LHCN-M2 (cell line): Measurements from ENCODE around the gene RPL13A. TPM values are rescaled to one million over a fixed set of nuclear protein-coding genes. Genes with fewer than 3 reads are reported as not detected.
A peak's percentile ranks its signal among the peaks of the same experiment; 100 is the strongest.
"Not testable (repeated sequence)": the region's sequence is repeated elsewhere in the genome, so short reads cannot be mapped to it uniquely, and the experiment has no call there.

Experiments
- DNase-seq: peaks from one replicate; pipeline ENCODE4 v3.0.0-alpha.2; 2012; ENCODE audit warnings: low read depth
- polyA plus RNA-seq: library from polyadenylated mRNA; unstranded; fragments of >200 nt; gene quantifications from one replicate; pipeline ENCODE4 v1.2.1, GENCODE V29; 2012; ENCODE audit warnings: missing spikeins
- total RNA-seq: library from RNA; depleted of rRNA; stranded (reverse); fragments of >200 nt; gene quantifications from 2 replicates; pipeline ENCODE4 v1.2.3, GENCODE V29; 2014; rRNA removed

RPL13A gene
- total RNA-seq = 1,577 and 2,027 TPM in 2 replicates
- 4,334 TPM for polyA plus RNA-seq

DNA sequence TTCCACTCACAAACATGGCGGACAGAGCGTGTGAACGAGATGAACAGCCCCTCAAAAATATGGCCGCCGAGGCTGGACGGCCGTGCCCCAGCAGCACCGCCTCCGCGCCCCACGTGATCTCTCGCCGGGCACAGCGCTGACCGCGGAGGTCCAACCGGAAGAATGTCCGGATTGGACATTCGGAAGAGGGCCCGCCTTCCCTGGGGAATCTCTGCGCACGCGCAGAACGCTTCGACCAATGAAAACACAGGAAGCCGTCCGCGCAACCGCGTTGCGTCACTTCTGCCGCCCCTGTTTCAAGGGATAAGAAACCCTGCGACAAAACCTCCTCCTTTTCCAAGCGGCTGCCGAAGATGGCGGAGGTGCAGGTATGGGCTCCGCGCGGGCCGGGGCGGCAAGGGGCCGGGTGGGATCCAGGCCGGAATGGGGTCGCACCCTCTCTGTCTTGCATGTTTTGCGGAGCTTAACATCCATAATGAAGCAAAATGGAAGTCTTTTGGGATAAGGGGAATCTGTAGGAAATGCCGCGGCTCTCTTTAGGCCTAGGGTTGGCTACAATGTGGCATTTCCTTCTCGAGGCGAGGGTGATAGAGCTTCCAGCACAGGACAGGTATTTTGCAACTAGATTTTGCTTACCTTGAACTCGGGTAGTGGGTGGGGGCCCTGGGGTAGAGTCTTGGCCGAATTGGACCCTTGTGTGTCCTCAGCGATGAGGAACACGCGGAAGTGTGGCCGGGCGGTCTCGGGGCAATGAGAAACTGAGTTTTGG, at the start of gene RPL13A:
Gene RPL13A, plus strand, starts transcription at position 332 of the 769 bp plus-strand sequence. Its CDS starts 22 bp downstream, at position 354.
- peak; percentile 99 for DNase-seq

DNA sequence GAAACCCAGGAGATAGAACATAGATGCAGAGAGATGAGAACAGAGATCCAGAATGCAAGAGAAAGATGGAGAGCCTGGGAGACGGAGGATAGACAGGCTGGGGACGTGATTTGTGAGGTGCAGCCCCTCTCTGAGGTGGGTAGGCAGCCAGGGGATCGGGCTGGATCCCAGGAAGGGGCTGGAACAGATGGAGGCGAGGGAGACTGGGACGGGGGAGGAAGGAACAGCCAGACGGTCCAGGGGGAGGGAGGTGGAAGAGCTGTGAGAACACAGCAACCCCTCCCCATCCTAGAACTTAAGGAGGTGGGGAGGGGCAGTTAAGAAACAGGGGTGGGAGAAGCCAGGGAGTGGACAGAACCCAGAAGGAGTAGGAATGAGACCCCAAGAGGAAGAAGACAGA, 49.1 kb upstream of the RPL13A start:
- DNase-seq = no peak

DNA sequence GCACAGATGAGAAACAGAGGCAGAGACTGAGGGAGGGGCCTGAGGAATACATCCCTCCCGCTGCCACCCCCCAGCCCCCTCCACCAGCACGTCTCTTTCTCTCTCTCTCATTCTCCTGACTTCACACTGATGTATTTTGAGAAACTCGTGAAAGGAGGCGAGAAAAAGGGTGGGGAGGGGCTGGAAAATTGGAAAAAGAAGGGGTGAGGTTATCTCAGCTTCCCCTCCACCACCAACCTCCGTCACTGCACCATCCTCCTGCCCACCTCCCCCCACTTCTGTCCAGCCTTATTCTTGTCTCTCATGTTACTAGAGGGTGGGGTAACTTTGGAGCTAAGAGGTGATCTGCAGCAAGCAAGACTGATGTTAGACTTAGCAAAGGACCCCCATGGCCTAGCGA, 47.6 kb upstream of the RPL13A start:
- no peak for DNase-seq

DNA sequence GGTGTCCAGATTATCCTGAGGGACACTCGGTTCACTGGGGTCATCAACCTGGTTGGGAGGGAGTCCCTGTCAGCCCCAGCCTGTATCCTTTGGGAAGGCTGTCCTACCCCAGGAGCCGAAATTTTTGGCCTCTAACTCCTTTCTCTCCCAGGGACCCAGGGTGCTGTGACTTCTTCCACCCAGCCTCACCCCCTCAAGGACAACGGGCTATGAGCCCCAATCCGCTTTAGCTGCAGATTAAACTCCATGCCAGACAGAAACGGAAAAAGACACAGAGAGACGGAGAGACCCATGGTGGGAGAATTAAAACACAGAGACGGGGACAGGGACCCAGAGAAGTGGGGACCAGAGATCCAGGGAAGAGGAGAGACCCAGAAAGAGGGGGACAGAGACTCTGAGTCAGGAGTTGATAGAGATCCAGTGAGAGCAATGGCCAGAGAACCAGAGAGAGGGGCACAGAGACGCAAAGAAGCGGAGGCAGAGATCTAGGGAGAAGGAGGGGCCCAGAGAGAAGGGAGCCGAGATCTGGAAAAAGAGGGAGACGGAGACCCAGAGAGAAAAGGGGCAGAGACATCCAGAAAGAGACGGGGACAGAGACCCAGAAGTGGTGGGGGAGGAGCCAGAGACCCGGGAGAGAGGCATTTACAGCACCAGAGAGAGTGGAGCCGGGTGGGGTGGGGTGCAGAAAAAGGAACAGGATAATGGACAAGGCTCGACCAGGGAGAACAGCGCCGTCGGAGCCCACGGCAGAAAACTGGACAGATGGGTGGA, 46.8 kb upstream of the RPL13A start:
- DNase-seq = no peak

DNA sequence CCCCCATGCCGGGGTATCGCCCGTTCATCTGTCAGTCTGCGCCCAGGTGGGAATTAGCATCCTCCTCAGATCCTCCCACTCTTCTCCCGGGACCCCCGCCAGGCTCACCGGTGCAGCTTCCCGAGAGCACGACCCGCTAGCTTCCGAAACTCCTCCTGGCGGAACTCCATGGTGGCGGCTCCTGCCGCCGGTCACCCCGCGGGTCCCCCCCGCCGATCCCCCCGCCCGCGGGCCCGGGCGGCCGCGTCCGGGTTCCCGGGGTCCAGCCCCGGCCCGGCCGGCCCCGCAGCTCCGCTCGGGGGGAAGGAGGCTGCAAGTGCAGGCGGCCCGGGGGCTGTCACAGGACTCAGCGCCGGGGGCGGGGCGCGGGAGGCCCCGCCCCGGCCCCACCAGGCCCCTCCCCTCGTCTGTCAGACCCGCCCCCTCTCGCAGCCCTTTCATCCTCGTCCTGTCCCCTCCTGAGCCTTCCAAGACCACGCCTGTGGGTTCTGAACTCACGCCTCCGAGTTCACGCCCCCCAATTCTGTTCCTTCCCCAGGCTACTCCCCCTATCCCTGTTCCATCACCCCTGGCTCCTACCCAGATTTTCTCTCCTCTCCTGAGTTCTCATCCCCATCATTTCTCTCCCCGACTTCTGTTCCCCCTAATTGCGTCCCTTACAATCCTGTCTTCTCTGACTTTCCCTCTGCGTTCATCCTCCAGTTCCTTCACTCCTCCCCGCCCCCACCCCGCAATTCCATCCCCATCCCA, 46.0 kb upstream of the RPL13A start, which contains the start of gene SLC17A7:
Gene SLC17A7, minus strand, starts transcription at position 318 of the 750 bp plus-strand sequence. Its CDS starts 148 bp downstream, at position 170.
- DNase-seq = no peak

DNA sequence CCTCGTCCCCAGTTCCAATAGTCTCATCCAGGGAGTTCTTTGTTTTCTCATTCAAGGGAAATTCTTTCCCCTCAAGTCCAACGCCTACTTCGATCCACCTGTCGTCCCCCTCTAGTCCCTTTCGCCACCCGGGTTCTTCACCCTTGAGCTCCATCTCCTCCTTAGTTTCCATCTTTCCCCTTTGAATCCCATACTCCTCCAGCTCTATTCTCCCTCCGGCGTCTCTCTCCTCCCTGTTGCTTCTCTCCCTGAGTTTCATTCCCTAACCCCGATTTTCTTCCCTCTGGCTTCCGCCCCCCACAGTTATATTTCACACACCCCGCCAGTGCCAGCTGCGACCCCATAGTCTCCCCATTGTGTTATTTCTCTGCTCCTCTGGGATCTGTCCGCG, 45.5 kb upstream of the RPL13A start:
- DNase-seq = no peak

DNA sequence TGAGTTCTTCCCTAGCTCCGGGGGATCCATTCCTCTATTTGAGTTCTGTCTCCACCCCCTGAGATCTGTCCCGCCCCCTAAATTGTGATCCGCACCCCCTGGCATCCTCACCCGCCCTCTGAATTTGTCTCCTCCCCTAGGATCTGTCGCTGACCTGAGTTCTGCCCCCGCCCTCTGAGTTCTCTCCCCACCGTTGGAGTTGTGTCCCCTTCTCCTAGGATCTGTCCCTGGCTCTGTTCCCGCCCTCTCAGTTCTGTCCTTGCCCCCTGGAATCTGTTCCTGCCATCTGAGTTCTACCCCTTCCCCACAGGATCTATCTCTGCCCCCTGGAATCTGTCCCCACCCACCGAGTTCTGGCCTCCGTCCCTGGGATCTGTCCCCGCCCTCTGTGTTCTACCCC, 45.1 kb upstream of the RPL13A start:
- no peak for DNase-seq

DNA sequence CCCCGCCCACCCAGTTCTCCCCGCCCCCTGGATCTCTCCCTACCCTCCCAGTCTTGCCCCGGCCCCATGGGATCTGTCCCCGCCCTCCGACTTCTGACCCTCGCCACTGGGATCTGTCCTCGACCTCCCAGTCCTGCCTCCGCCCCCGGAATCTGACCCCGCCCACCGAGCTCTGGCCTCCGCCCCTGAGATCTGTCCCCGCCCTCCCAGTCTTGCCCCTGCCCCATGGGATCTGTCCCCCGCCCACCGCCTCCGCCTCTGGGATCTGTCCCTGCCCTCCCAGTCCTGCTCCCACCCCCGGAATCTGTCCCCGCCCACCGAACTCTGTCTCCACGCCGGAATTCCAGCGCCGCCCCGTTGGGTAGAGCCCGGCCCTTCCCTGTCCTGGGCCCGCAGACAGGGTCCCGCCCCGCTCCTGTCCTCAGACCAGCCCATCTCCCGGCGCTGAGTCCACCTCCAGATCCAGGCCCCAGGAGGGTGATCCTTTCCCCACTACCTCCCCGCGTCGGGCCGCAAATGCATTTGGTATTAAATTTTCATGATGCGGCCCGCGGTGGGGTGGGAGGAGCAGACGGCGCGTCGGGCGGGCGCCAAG, 44.5 kb upstream of the RPL13A start:
- peak; percentile 87 for DNase-seq

DNA sequence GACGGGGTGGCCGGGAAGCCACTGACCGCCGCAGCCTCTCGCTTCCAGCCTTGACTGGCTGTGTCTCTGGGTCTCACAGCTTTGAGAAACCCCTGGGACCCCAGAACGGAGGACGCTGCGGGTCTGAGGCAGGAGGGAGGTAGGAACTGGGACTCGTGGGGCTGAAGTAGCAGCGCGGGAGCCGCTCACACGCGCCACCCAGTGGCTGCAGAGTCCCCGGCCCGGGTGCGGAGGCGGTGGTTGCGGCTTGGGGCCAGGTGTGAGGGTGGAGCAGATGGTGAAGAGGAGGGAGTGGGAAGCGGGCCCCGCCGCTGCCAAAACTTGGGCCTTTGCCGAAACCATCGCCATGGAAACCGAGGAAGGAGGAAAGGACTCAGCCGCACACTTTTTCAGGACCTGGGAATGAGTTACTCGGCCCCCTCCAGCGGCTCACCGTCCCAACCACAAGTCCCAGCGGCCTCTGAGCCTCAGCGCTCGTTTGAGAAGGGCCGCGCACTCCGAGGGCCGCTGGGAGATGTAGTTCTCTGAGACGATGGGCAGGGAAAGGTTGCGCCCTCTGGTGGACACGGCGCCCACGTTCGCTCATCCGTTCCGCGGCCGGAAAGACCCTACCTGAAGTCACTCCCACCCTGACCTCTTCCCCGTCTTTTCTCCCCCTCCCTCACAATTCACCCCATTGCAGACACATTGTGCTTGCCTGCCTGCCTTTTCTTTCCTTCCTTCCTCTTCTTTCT, 43.9 kb upstream of the RPL13A start:
- DNase-seq = peak; percentile 94

DNA sequence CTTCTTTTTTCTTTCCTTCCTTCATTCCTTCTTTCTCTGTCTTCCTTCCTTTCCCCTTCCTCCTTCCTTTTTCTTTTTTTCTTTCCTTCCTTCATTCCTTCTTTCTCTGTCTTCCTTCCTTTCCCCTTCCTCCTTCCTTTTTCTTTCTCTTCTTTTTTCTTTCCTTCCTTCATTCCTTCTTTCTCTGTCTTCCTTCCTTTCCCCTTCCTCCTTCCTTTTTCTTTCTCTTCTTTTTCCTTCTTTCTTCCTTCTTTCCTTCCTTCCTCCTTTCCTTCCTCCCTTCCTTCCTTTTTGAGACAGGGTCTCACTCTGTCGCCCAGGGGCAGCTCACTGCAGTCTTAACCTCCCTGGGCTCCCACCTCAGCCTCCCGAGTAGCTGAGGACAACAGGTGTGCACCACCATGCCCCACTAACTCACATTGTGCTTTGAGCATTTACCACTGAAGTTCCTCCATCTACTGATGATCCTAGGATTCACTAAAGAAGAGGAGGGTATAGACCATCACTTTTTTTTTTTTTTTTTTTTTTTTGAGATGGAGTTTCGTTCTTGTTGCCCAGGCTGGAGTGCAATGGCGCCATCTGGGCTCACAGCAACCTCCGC, 43.2 kb upstream of the RPL13A start:
- DNase-seq = not testable (repeated sequence)

DNA sequence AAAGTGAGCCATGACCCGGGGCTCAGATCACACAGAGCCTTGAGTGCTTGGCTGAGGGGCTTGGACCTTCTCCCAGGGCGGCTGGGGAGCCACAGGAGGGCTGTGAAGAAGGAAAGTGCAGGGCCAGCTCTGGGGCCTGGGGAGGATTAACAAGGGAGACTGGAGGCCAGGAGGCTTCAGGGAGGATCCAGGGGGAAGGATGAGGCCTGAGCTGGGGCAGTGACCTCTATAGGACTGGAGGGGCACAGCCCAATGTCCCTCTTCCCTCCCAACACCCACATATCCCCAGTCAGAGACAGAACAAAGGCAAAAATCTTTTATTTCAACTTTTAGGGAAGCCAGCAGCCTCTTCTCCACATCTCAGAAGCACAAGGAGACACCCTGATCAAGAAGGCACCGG, 41.4 kb upstream of the RPL13A start:
- no peak for DNase-seq

DNA sequence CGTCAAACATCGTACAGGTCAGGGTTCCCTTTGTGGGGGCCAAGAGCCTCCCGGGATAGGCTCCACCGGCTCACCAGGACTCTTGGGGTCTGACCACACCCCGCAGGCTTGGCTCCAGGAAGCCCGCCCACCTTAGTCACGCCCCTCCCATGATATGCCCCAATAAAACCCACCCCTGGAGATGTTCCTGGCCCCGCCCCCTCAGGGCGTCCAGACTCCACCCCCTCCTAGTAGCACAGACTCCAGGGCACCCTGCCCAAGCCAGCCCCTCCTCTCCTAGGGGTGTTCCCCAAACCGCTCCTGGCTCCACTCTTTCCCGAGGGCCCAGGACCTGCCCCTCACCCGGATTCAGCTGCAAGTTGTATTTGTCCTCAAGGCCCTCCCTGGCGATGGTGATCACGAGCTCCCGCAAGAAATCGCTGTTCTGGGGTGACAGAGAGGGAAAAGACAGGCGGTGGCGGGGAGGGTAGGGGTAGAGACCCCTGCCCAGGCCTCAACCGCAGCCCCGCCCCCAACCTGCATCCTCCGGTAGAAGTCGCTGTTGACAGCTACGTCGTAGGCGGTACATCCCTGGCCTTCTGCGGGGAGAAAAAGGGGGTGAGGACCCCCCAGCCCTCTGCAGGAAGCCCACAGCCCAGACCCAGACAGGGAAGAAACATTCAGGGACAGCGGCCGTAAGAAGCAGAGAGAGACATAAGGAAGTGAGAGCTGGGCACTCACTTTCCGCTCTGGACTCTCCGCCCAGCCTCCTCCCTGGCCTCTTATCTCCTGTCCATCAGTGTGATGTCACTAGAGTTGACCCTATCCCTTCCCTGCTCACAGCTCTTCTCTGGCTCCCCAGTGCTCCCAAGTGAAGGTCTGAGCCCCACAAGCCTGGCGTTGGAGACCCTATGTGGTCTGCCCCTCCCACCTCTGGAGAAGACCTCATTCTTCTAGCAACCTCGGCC, 39.6 kb upstream of the RPL13A start:
- peak; percentile 30 for DNase-seq

DNA sequence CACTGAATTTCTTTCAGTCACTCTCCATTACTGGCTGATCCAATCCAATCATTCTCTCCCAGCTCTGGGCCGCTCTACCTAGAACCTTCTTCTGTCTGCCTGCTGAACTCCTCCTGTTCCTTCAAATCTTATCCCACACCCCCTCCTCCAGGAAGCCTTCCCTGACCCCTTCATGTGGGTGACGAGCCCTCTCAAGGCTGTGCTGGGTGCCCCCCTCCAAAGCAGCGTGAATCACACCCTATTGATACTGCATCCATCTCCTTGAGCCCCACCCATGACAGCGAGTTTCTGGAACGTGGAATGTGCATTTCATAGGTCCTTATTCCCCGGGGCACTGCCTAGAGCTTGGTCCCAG, 39.0 kb upstream of the RPL13A start:
- DNase-seq = no peak

DNA sequence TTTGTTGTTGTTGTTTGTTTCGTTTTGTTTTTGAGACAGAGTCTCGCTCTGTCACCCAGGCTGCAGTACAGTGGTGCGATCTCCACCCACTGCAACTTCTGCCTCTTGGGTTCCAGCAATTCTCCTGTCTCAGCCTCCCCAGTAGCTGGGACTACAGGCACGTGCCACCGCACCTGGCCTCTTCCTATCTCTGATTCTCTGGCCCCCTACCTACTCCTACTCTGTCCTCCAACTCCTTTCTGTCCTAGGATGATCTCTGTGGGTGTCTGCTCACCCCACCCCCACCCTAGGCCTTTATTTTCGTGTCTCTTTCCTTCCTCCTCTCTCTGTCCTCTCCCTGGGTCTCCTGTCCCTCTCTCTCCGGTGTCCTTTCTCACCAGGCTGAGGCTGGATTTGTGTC, 37.0 kb upstream of the RPL13A start:
- no peak for DNase-seq

DNA sequence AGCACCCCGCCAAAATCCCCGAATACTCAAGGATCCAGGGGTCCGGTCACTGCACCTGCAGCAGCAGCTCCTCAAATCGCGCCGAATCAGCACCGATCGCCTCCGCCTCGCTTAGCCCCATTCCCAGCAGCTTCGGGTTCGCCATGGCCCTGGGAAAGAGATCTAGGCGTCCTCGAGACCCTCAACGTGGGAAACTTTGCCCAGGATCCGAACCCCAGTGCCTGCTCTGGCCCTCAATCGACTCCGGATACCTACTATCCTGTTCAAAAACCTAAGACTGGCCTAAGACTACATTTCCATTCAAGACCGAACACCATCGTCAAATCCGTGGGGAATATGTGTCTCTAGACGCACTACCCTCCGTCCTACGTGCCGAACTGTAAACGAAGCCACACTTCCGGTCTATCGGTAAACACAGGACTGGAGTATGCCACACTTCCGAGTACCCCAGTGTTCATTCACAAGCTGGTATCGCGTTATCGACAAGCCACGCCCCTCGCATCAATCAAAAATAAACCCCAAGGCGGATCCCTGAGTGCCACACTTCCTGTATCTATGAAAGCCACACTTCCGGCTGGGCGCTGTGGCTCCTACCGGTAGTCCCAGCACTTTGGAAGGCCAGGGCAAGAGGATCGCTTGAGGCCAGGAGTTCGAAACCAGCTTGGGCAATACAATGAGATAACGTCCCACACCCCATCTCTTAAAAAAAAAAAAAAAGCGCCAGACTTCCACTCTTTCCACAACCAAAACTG, 35.8 kb upstream of the RPL13A start, which contains the start of gene PIH1D1:
Gene PIH1D1, minus strand, starts transcription at position 385 of the 752 bp plus-strand sequence. Its CDS starts 240 bp downstream, at position 145.
- DNase-seq = peak; percentile 100

DNA sequence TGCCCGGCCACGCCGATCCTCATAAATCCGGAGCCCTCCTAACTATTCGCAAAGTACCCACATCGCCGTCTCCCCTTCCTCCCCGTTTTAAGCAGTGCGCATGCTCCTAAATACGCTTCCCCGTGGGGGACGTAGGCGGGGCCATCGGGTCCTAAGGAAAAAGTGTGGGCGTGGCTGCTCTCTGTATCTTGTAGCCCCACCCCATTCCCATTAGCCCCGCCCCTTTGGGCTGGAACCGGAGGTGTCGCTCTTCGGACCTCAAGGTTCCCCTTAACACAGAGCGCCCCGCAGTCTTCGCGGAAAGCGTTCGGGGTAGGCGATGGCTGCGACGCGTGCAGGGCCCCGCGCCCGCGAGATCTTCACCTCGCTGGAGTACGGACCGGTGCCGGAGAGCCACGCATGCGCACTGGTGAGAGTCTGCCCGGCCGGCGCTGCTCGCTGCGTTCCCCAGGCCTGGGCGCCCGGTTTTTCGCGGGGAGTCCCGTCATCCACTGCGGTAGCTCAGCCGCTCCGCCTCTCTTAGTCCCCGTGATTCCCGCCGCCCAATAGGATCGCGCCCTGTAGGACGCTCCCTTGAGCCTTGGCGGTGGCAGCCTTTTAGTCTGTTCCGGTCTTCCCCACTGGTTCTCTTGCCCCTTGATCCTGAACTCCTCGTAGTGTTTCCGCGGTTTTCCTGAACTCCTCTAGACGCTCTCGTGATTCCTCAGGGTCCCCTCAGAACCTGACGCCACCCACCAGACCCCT, 34.2 kb upstream of the RPL13A start, which contains the start of gene ALDH16A1:
Gene ALDH16A1, plus strand, starts transcription at position 213 of the 744 bp plus-strand sequence. Its CDS starts 107 bp downstream, at position 320.
- DNase-seq = peak; percentile 97

DNA sequence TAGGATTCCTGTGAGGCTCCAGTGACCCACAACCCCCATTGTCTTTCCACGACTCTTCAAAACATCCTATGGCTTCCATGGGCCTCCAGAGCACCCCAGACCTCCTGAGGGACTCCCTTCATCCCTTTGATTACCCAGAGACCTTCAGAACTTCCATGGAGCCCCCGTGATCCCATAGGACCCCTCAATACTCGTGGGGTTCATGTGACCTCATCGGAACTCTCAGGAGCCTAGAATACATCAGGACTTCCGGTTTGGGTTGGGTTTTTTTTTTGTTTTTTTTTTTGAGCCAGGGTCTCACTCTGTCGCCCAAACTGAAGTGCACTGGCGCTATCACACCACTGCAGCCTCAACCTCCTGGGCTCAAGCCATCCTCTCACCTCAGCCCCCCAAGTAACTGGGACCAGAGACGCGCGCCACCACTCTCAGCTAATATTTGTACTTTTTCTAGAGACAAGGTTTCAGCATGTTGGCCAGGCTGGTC, 33.6 kb upstream of the RPL13A start:
- DNase-seq = no peak
